Astrocyte of the spinal cord (primary cell): ENCODE data around the gene PTPRO.

Experiments
- DNase-seq: peaks from one replicate; pipeline ENCODE4 v3.0.0; 2011; ENCODE audit warnings: low read depth, low spot score
- H3K4me3 ChIP-seq: 2 replicates; pipeline ENCODE4 v1.5.1; 2011; ENCODE audit warnings: low read depth, mild to moderate bottlenecking, low read length, moderate library complexity
- in situ Hi-C: cut with HindIII; loops from 2 replicates; pipeline ENCODE4 v1.10.0; 2017; ENCODE audit warnings: low sequenced_read_pairs
- TF ChIP-seq, protein P1 (sequence below): IDR thresholded peaks from 2 replicates; pipeline ENCODE4 v1.5.1; 2012; ENCODE audit warnings: low read depth, mild to moderate bottlenecking, low read length, inconsistent platforms

The PTPRO gene

DNA sequence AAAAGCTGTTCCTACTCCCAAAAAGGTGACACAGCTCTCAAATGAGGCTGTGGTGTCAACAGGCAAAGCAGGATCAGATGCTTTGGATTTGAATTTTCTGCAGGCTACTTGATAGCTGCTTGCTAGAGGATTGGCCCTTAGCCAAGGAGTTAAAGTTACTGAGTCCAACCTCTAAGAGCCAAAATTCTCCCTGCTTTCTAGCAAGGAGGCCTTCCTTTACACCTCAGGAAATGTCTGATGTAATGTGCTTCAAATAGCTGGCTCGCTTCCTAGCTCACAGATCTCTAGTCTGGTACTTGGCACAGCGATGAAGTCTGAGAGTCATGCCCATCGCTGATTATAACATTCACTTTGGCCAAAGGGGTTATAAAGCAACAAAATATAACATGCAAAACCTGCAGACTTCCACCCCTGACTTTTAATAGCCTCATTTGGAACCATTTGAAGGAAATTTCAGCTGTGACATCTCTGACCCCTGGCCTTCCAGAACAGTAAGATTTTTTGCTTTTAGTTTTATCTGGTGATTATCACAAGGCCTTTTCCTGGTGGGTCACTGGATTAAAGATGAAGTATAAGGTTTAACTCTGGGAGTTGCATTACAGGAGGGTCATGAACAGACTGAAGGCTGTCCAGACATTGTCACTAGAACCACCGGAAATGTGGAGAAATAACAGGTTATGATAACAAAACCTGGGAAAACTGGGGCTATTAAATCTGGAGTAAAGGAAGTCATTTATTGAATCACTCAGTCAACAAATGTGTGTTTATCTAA lies 277.1 kb downstream of the PTPRO start:
- peak; percentile 88 for DNase-seq
- in situ Hi-C loops, result no loop called here

DNA sequence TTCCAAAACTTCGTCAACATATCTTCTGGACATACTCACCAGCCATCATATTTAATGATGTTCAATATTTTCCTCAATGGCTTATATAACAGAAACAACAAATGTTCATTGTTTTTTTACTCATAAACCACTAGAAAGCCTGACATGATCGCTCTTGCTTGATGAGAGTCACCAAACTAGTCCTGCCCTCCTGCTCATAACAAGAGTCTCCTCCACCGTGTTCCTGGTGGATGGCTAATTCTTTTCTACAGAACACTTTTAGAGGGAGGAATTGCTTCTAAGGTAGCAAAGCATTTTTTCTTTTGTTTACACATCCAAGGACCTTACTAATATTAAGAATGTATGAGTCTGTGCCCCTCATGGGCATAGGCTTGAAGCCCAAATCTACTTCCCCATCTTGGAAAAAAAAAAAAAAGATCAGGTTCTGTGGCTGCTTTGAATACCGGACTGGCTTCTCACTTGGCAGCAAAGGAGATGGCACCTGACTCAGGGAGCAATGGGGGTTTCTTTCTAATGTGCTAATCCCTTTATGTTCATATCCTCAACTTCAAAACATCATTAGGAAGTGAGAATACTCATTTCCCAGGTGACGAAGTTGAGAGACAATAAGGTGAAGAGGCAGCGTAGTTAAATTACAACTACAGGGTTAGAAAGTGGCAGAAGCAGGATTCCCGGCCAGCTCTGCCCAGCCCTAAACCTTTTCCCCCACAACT lies 278.1 kb downstream of the PTPRO start:
- TF ChIP-seq, protein P1, sequence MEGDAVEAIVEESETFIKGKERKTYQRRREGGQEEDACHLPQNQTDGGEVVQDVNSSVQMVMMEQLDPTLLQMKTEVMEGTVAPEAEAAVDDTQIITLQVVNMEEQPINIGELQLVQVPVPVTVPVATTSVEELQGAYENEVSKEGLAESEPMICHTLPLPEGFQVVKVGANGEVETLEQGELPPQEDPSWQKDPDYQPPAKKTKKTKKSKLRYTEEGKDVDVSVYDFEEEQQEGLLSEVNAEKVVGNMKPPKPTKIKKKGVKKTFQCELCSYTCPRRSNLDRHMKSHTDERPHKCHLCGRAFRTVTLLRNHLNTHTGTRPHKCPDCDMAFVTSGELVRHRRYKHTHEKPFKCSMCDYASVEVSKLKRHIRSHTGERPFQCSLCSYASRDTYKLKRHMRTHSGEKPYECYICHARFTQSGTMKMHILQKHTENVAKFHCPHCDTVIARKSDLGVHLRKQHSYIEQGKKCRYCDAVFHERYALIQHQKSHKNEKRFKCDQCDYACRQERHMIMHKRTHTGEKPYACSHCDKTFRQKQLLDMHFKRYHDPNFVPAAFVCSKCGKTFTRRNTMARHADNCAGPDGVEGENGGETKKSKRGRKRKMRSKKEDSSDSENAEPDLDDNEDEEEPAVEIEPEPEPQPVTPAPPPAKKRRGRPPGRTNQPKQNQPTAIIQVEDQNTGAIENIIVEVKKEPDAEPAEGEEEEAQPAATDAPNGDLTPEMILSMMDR, result no peak
- H3K4me3 ChIP-seq, result no peak overlapping the region
- in situ Hi-C loops, result no loop called here
- DNase-seq, result peak; percentile 52

More for the DNA sequence above, 277.1 kb downstream of the PTPRO start:
- H3K4me3 ChIP-seq, result no peak overlapping the region
- TF ChIP-seq, protein P1, result no peak

- in situ Hi-C loops, result no loop called here
- peak; percentile 84 for DNase-seq
- TF ChIP-seq, protein P1, result no peak
- no peak overlapping the region for H3K4me3 ChIP-seq
These were observed 279.0 kb downstream of the PTPRO start for GRCh38 chr12:15601210-15601800.

- in situ Hi-C loops, result no loop called here
- no peak for DNase-seq
- TF ChIP-seq, protein P1, result no peak
These were observed 279.9 kb downstream of the PTPRO start for GRCh38 chr12:15602051-15602672.

GRCh38 chr12:15603474-15604085 lies 281.3 kb downstream of the PTPRO start:
- TF ChIP-seq, protein P1, result no peak
- no peak overlapping the region for H3K4me3 ChIP-seq
- DNase-seq, result no peak
- in situ Hi-C loops, result no loop called here

More at GRCh38 chr12:15602051-15602672, 279.9 kb downstream of the PTPRO start:
- no peak overlapping the region for H3K4me3 ChIP-seq
